H9 (cell line): ENCODE results near the gene ST8SIA5. TPM values are rescaled to one million over a fixed set of nuclear protein-coding genes. Genes with fewer than 3 reads are reported as not detected.
A peak's percentile ranks its signal among the peaks of the same experiment; 100 is the strongest.

ENCODE experiments used
- DNase-seq: peaks from one replicate; pipeline ENCODE4 v3.0.0-alpha.2; 2017
- H2AFZ ChIP-seq: one replicate; pipeline ENCODE4 v1.6.1; 2013; ENCODE audit warnings: mild to moderate bottlenecking, low read length, control low read depth, moderate library complexity
- H2AK5ac ChIP-seq: 2 replicates; pipeline ENCODE4 v1.6.1; 2013; ENCODE audit warnings: low read length, control low read depth, mixed read lengths; ENCODE audit not compliant: insufficient read length
- H2BK120ac ChIP-seq: one replicate; pipeline ENCODE4 v1.6.1; 2013; ENCODE audit warnings: low read depth, mild to moderate bottlenecking, low read length, control low read depth, inconsistent platforms; ENCODE audit not compliant: poor library complexity, severe bottlenecking
- H2BK12ac ChIP-seq: 2 replicates; pipeline ENCODE4 v1.6.1; 2013; ENCODE audit warnings: low read length, control low read depth, mixed read lengths, low read depth; ENCODE audit not compliant: insufficient read length
- H2BK15ac ChIP-seq: 2 replicates; pipeline ENCODE4 v1.6.1; 2013; ENCODE audit warnings: low read depth, low read length, control low read depth
- H2BK20ac ChIP-seq: one replicate; pipeline ENCODE4 v1.6.1; 2013; ENCODE audit warnings: low read depth, mild to moderate bottlenecking, low read length, control low read depth, inconsistent platforms; ENCODE audit not compliant: poor library complexity, severe bottlenecking
- H2BK5ac ChIP-seq: 2 replicates; pipeline ENCODE4 v1.6.1; 2013; ENCODE audit warnings: low read length, control low read depth, mixed read lengths; ENCODE audit not compliant: insufficient read length
- H3K14ac ChIP-seq: 2 replicates; pipeline ENCODE4 v1.6.1; 2013; ENCODE audit warnings: low read length, control low read depth; ENCODE audit not compliant: insufficient read depth
- H3K18ac ChIP-seq: 2 replicates; pipeline ENCODE4 v1.6.1; 2013; ENCODE audit warnings: low read depth, mild to moderate bottlenecking, mixed read lengths, low read length, control low read depth; ENCODE audit not compliant: insufficient read length
- H3K23ac ChIP-seq: 2 replicates; pipeline ENCODE4 v1.6.1; 2013; ENCODE audit warnings: low read length, control low read depth, mixed read lengths, low read depth; ENCODE audit not compliant: insufficient read length
- H3K23me2 ChIP-seq: 2 replicates; pipeline ENCODE4 v1.6.1; 2013; ENCODE audit warnings: low read depth, mild to moderate bottlenecking, mixed read lengths, low read length, control low read depth; ENCODE audit not compliant: insufficient read length, poor library complexity, severe bottlenecking
- H3K27ac ChIP-seq: 2 replicates; pipeline ENCODE4 v1.5.1; 2013; ENCODE audit warnings: low read length, control low read depth, mixed read lengths, low read depth; ENCODE audit not compliant: insufficient read length
- H3K27me3 ChIP-seq: 2 replicates; pipeline ENCODE4 v1.6.1; 2013; ENCODE audit warnings: low read length, control low read depth, inconsistent platforms; ENCODE audit not compliant: insufficient read depth
- H3K4ac ChIP-seq: 2 replicates; pipeline ENCODE4 v1.6.1; 2013; ENCODE audit warnings: low read depth, mild to moderate bottlenecking, control low read depth, inconsistent platforms, low read length, moderate library complexity
- H3K4me1 ChIP-seq: 2 replicates; pipeline ENCODE4 v1.6.1; 2013; ENCODE audit warnings: low read length, control low read depth, inconsistent platforms; ENCODE audit not compliant: insufficient read depth
- H3K4me2 ChIP-seq: 2 replicates; pipeline ENCODE4 v1.6.1; 2013; ENCODE audit warnings: low read length, control low read depth, mixed read lengths; ENCODE audit not compliant: insufficient read length, insufficient read depth
- H3K56ac ChIP-seq: 2 replicates; pipeline ENCODE4 v1.6.1; 2013; ENCODE audit warnings: low read depth, mild to moderate bottlenecking, mixed read lengths, low read length, control low read depth; ENCODE audit not compliant: insufficient read length
- H3K79me1 ChIP-seq: 2 replicates; pipeline ENCODE4 v1.6.1; 2013; ENCODE audit warnings: low read depth, mild to moderate bottlenecking, moderate library complexity, low read length, control low read depth, inconsistent platforms; ENCODE audit not compliant: insufficient read depth, poor library complexity, severe bottlenecking
- H3K79me2 ChIP-seq: 2 replicates; pipeline ENCODE4 v1.6.1; 2013; ENCODE audit warnings: low read length, control low read depth, inconsistent platforms; ENCODE audit not compliant: insufficient read depth
- H3K9ac ChIP-seq: 2 replicates; pipeline ENCODE4 v1.6.1; 2013; ENCODE audit warnings: low read length, control low read depth, mixed read lengths; ENCODE audit not compliant: insufficient read length; ENCODE audit errors: extremely low read depth
- H3K9me3 ChIP-seq: one replicate; pipeline ENCODE4 v1.6.1; 2013; ENCODE audit warnings: low read depth, low read length, inconsistent platforms; ENCODE audit not compliant: control insufficient read depth
- H3T11ph ChIP-seq: one replicate; pipeline ENCODE4 v1.6.1; 2013; ENCODE audit warnings: mild to moderate bottlenecking, low read length, control low read depth, inconsistent platforms
- H4K20me1 ChIP-seq: one replicate; pipeline ENCODE4 v1.6.1; 2013; ENCODE audit not compliant: control insufficient read depth, insufficient read length, insufficient read depth
- H4K5ac ChIP-seq: 2 replicates; pipeline ENCODE4 v1.6.1; 2013; ENCODE audit warnings: low read depth, mild to moderate bottlenecking, mixed read lengths, low read length, control low read depth; ENCODE audit not compliant: insufficient read length
- H4K8ac ChIP-seq: replicated peaks from 2 replicates; pipeline ENCODE4 v1.6.1; 2013; ENCODE audit warnings: low read length, control low read depth, mixed read lengths, low read depth; ENCODE audit not compliant: insufficient read length
- H4K91ac ChIP-seq: 2 replicates; pipeline ENCODE4 v1.6.1; 2013; ENCODE audit warnings: low read depth, mild to moderate bottlenecking, moderate library complexity, mixed read lengths, low read length, control low read depth; ENCODE audit not compliant: insufficient read length
- H3K27ac Mint-ChIP-seq, 3 experiments: 2 replicates in 2 of 3; 3 replicates in 1 of 3; pipeline ENCODE4 v1.8.0; 2020 to 2021; ENCODE audit warnings: mixed read lengths in 3 of 3, mild to moderate bottlenecking in 1 of 3, moderate library complexity in 1 of 3
- H3K27me3 Mint-ChIP-seq: 2 replicates; pipeline ENCODE4 v1.8.0; 2021; ENCODE audit warnings: low read depth, mild to moderate bottlenecking, moderate library complexity, mixed read lengths
- H3K36me3 Mint-ChIP-seq, 3 experiments: 2 replicates in 2 of 3; 3 replicates in 1 of 3; pipeline ENCODE4 v1.8.0; 2020 to 2021; ENCODE audit warnings: low read depth in 3 of 3, mixed read lengths in 3 of 3; ENCODE audit not compliant: insufficient read depth in 1 of 3
- H3K4me1 Mint-ChIP-seq, 2 experiments: 2 replicates each; pipeline ENCODE4 v1.8.0; 2020; ENCODE audit warnings: mixed read lengths in 2 of 2
- H3K4me3 Mint-ChIP-seq, 2 experiments: 2 replicates in 1 of 2; 3 replicates in 1 of 2; pipeline ENCODE4 v1.8.0; 2020 to 2021; ENCODE audit warnings: mild to moderate bottlenecking in 2 of 2, mixed read lengths in 2 of 2, moderate library complexity in 1 of 2
- H3K9me3 Mint-ChIP-seq, 2 experiments: 2 replicates in 1 of 2; 3 replicates in 1 of 2; pipeline ENCODE4 v1.8.0; 2020; ENCODE audit warnings: mild to moderate bottlenecking in 2 of 2, mixed read lengths in 2 of 2, moderate library complexity in 1 of 2
- WGBS: extraction: QIAGEN DNeasy Blood & Tissue Kit; methylation state at CpG from one replicate; pipeline ENCODE4 v1.1.7; 2013; ENCODE audit warnings: missing lambda C conversion rate, low lambda C conversion rate, mixed read lengths; ENCODE audit not compliant: insufficient read length; ENCODE audit errors: extremely low coverage; 5-methylcytosine and 5-hydroxymethylcytosine counted together
- total RNA-seq: library from RNA; stranded (reverse); gene quantifications from 2 replicates; pipeline ENCODE4 v1.2.1, GENCODE V29; 2021
- TF ChIP-seq, protein P1 (sequence below): fragments of 200-600 bp; sonication (generic); conservative IDR thresholded peaks from 3 replicates; pipeline ENCODE4 v1.8.0; 2021; ENCODE audit warnings: antibody characterized with exemption, mild to moderate bottlenecking

ST8SIA5 gene
- total RNA-seq, 1 experiment from 2014 or later, result 0.63 TPM

DNA sequence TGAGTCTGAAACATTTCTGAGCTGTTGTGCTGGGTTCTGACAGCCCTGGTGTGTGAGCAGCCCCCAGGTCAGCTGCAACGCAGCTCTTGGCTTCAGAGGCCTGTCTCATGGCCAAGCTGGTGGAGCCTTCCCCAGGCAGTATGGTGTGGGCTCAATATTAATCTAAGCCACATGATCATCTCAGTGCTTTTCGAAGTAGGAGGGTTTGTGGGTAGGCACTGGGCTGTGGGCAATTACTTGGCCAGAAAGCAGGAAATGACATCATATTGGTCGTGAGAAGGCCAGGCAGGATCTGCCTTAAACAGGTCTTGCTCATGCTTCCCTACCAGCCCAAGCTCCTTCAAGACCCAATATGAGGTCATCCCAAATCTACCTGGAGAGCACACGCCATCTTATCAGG is 126.7 kb downstream of the ST8SIA5 start:
- Histone ChIP-seq H4K8ac (no peak overlapping the region), H4K5ac (no peak overlapping the region), H3K4me1 (no peaks in the 10 kb centered on the region), H3K79me1 (no peaks in the 10 kb centered on the region), H3K4ac (no peak overlapping the region), H3K27me3 (no peaks in the 10 kb centered on the region), H4K20me1 (no peaks in the 10 kb centered on the region), H3K27ac (no peak overlapping the region), H3K4me2 (no peak overlapping the region), H2BK20ac (no peak overlapping the region), H2BK12ac (no peak overlapping the region), H3K23me2 (no peaks in the 10 kb centered on the region), H2BK5ac (no peak overlapping the region), H3K23ac (no peak overlapping the region), H2BK120ac (no peak overlapping the region), H2AK5ac (no peak overlapping the region), H3K18ac (no peak overlapping the region), H3K9me3 (no peaks in the 10 kb centered on the region), H2BK15ac (no peak overlapping the region), H2AFZ (no peak overlapping the region), H3T11ph (no peak overlapping the region), H3K56ac (no peak overlapping the region), H3K14ac (no peak overlapping the region; the same call in 1 of the 2 replicates), H3K9ac (no peak overlapping the region), H4K91ac (no peak overlapping the region), H3K79me2 (no peaks in the 10 kb centered on the region)
- Mint-ChIP-seq H3K27ac (peak overlapping the region in 1 of 3 experiments; percentile 49; a peak in 1 of 7 replicates), H3K27me3 (peaks cover 2% of the 10 kb centered on the region), H3K4me1 (peaks cover 0 to 8% of the 10 kb centered on the region in 2 experiments; a peak in 2 of 4 replicates), H3K4me3 (no peak overlapping the region), H3K9me3 (peaks cover 0 to 2% of the 10 kb centered on the region in 2 experiments; a peak in 2 of 5 replicates), H3K36me3 (no peaks in the 10 kb centered on the region; a peak in 1 of 7 replicates)
- no peak for DNase-seq
- no CpG with 5 or more reads among the region's 4 CpGs for WGBS
- TF ChIP-seq, protein P1, sequence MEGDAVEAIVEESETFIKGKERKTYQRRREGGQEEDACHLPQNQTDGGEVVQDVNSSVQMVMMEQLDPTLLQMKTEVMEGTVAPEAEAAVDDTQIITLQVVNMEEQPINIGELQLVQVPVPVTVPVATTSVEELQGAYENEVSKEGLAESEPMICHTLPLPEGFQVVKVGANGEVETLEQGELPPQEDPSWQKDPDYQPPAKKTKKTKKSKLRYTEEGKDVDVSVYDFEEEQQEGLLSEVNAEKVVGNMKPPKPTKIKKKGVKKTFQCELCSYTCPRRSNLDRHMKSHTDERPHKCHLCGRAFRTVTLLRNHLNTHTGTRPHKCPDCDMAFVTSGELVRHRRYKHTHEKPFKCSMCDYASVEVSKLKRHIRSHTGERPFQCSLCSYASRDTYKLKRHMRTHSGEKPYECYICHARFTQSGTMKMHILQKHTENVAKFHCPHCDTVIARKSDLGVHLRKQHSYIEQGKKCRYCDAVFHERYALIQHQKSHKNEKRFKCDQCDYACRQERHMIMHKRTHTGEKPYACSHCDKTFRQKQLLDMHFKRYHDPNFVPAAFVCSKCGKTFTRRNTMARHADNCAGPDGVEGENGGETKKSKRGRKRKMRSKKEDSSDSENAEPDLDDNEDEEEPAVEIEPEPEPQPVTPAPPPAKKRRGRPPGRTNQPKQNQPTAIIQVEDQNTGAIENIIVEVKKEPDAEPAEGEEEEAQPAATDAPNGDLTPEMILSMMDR, result no peak
